ENCODE measurements around the gene ZNF100. TPM values are rescaled to one million over a fixed set of nuclear protein-coding genes. Genes with fewer than 3 reads are reported as not detected.
"Not testable (repeated sequence)": the region's sequence is repeated elsewhere in the genome, so short reads cannot be mapped to it uniquely, and the experiment has no call there.

The ZNF100 gene
- total RNA-seq, 1 donor, result 5.2 TPM

DNA sequence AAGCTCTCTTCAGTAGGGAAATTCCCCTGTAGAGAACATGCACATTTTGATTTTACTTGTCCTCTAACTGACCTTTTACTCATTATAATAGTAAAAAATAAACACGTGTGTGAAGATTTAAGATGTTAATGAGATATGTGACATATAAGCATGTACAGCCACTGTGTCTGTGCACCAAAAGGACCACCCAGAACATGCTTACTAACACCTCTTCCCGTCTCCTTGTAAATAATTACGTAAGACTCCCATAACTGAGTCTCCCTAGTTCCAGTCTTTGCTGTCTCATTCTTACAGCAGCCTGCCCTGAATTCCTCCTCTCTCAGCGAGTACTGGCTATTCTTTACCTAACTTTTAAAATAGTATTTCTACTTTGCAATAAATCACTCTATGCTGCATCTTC lies 53.6 kb downstream of the ZNF100 start:
- TF ChIP-seq, protein P1, sequence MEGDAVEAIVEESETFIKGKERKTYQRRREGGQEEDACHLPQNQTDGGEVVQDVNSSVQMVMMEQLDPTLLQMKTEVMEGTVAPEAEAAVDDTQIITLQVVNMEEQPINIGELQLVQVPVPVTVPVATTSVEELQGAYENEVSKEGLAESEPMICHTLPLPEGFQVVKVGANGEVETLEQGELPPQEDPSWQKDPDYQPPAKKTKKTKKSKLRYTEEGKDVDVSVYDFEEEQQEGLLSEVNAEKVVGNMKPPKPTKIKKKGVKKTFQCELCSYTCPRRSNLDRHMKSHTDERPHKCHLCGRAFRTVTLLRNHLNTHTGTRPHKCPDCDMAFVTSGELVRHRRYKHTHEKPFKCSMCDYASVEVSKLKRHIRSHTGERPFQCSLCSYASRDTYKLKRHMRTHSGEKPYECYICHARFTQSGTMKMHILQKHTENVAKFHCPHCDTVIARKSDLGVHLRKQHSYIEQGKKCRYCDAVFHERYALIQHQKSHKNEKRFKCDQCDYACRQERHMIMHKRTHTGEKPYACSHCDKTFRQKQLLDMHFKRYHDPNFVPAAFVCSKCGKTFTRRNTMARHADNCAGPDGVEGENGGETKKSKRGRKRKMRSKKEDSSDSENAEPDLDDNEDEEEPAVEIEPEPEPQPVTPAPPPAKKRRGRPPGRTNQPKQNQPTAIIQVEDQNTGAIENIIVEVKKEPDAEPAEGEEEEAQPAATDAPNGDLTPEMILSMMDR (IDR thresholded peaks at IDR 0.05; ENCODE audit: insufficient read depth, low read length), result no peak
- DNase-seq (ENCODE audit: low read depth), result no peak
- no peak overlapping the region for H3K4me3 ChIP-seq (ENCODE audit: low read depth, low read length)

DNA sequence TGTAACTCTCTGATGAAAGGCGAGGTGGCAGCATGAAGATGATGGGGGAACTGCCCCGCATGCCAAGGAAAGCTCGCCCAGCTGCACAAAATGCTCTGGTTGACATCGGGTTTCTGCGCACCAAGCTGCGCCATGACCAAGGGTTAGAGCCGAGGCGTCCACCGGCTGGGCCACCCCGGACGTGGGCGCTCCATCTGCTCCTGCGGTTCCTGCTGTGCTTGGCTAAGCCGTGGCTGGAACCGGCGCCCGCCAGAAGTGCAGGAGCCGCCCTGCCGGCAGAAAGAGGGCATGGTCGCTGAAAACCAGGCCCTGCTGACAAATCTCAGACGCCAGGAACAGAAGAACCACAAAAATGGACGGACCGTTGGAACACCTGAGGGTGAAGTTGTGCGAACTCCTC lies 57.9 kb downstream of the ZNF100 start:
- no peak overlapping the region for H3K4me3 ChIP-seq (ENCODE audit: low read depth, low read length)
- no peak for DNase-seq (ENCODE audit: low read depth)
- TF ChIP-seq, protein P1 (IDR thresholded peaks at IDR 0.05; ENCODE audit: insufficient read depth, low read length), result no peak

DNA sequence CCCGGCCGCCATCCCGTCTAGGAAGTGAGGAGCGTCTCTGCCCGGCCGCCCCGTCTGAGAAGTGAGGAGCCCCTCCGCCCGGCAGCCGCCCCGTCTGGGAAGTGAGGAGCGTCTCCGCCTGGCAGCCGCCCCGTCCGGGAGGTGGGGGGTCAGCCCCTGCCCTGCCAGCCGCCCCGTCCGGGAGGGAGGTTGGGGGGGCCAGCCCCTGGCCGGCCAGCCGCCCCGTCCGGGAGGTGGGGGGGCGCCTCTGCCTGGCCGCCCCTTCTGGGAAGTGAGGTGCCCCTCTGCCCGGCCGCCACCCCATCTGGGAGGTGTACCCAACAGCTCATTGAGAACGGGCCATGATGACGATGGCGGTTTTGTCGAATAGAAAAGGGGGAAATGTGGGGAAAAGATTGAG lies 59.5 kb downstream of the ZNF100 start:
- H3K4me3 ChIP-seq (ENCODE audit: low read depth, low read length); DNase-seq (ENCODE audit: low read depth): not testable (repeated sequence)

DNA sequence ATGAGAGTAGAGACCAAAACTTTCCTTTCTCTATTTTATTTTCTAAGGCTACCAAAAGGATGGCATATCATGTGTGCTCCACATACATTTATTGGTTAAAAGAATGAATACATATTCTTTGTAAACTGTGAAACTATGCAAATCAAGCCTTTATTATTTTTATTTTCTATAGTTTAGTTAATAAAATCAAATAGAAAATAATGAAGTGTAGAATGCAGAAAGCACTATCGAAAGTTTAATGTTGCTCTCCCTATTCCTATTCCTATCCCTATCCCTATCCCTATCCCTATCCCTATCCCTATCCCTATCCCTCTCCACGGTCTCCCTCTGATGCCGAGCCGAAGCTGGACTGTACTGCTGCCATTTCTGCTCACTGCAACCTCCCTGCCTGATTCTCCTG lies 60.3 kb downstream of the ZNF100 start:
- H3K4me3 ChIP-seq (ENCODE audit: low read depth, low read length), result no peak overlapping the region
- TF ChIP-seq, protein P1 (IDR thresholded peaks at IDR 0.05; ENCODE audit: insufficient read depth, low read length), result no peak
- no peak for DNase-seq (ENCODE audit: low read depth)

DNA sequence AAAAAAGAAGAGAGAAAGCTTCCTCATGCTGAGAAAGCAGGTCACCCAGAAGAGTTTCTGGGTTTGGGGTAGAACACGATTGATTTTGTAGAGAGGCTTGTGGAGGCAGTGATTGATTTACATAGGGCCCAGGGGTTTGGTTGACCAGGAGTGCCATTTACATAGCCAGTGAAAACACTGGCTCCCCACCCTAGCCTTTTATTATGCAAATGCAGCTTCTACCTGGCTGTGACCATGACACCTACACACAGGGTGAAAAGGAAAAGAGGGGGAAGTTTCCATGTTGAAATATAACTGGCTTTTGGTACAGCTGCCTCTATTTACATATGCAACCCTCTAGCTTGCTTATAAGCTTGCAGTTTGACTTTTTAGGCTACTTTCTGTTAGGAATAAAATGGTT lies 62.0 kb downstream of the ZNF100 start:
- H3K4me3 ChIP-seq (ENCODE audit: low read depth, low read length), result no peak overlapping the region
- no peak for DNase-seq (ENCODE audit: low read depth)
- TF ChIP-seq, protein P1 (IDR thresholded peaks at IDR 0.05; ENCODE audit: insufficient read depth, low read length), result no peak

DNA sequence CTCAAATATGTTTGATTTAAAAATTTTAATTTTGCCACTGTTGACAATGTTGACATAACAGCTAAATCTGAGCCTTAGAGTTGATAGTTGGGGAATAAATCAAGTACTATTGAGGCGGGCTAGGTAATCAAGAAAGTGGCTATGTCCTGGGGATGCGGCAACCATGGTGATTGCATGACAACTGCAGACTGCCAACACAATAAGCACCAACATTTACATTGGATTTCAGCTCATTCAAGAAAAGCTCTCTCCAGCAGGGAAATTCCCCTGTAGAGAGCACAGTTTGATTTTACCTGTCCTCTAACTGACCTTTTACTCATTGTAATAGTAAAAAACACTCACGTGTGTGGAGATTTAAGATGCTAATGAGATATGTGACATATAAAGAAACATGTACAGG lies 63.1 kb downstream of the ZNF100 start:
- no peak for DNase-seq (ENCODE audit: low read depth)
- TF ChIP-seq, protein P1 (IDR thresholded peaks at IDR 0.05; ENCODE audit: insufficient read depth, low read length), result no peak
- H3K4me3 ChIP-seq (ENCODE audit: low read depth, low read length), result no peak overlapping the region

DNA sequence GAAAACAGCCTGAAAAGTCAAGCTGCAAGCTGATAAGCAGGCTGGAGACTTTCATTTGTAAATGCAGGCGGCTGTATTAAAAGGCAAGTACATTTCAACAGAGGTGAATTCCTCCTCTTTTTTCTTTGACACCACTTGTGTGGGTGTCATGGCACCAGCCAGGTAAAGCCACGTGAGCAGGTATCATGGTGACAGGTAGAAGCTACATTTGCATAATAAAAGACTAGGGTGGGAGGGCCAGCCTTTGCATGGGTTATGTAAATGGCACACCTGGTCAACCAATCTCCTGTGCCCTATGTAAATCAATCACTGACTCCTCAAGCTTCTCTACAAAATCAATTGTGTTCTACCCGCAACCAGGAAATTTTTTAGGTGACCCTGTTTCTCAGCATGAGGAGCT lies 68.2 kb downstream of the ZNF100 start:
- TF ChIP-seq, protein P1 (IDR thresholded peaks at IDR 0.05; ENCODE audit: insufficient read depth, low read length), result no peak
- no peak overlapping the region for H3K4me3 ChIP-seq (ENCODE audit: low read depth, low read length)
- no peak for DNase-seq (ENCODE audit: low read depth)

All from fibroblast of the aortic adventitia (primary cell).